ENCODE results near the gene RAD51B.

RAD51B gene

GRCh38 chr14:68651075-68651474 lies 831.5 kb downstream of the RAD51B start:
- no peaks in the 10 kb centered on the region for H3K36me3 ChIP-seq (ENCODE audit: control insufficient read depth in 2 of 2, insufficient read depth in 1 of 2, low read length in 2 of 2)
- TF ChIP-seq ZNF335 (tag by site-specific recombination; conservative IDR thresholded peaks at IDR 0.05) (0 out of 2 replicates have a peak, but pooled peaks have one; percentile 42), OSR2 (tag by site-specific recombination; IDR thresholded peaks at IDR 0.05) (no peak)
- no peak overlapping the region for H3K27ac ChIP-seq (ENCODE audit: extremely low read depth, low read depth, low read length)
- H3K9me3 ChIP-seq (ENCODE audit: control insufficient read depth, insufficient read depth, low read depth, low read length), result no peaks in the 10 kb centered on the region
- ChIA-PET CTCF (no interaction called here), POLR2A (interaction anchor here (1.5 kb wide), 1 partner anchor 142 kb away, joined by 4 read pairs; the partner anchor contains the start of gene ZFP36L1)
- H3K4me3 ChIP-seq (ENCODE audit: low read depth, low read length), result no peak overlapping the region
- H3K4me1 ChIP-seq (ENCODE audit: control insufficient read depth, insufficient read depth, low read length), result no peaks in the 10 kb centered on the region

GRCh38 chr14:68651652-68652432 lies 832.3 kb downstream of the RAD51B start:
- Histone ChIP-seq H3K4me1 (ENCODE audit: control insufficient read depth, insufficient read depth, low read length) (no peaks in the 10 kb centered on the region), H3K4me3 (ENCODE audit: low read depth, low read length) (no peak overlapping the region), H3K36me3 (ENCODE audit: control insufficient read depth in 2 of 2, insufficient read depth in 1 of 2, low read length in 2 of 2) (no peaks in the 10 kb centered on the region), H3K9me3 (ENCODE audit: control insufficient read depth, insufficient read depth, low read depth, low read length) (no peaks in the 10 kb centered on the region), H3K27ac (ENCODE audit: extremely low read depth, low read depth, low read length) (no peak overlapping the region)
- ChIA-PET CTCF (no interaction called here), POLR2A (interaction anchor here (1.5 kb wide), 1 partner anchor 141 kb away, joined by 4 read pairs; the partner anchor contains the start of gene ZFP36L1)
- TF ChIP-seq KLF10 (tag by site-specific recombination; IDR thresholded peaks at IDR 0.05) (no peak), ZNF214 (tag by site-specific recombination; IDR thresholded peaks at IDR 0.05; ENCODE audit: borderline replicate concordance) (no peak), IKZF3 (tag by site-specific recombination; IDR thresholded peaks at IDR 0.05) (no peak), ZNF510 (tag by site-specific recombination; IDR thresholded peaks at IDR 0.05; ENCODE audit: insufficient replicate concordance) (no peak), ZBTB26 (tag by site-specific recombination; optimal IDR thresholded peaks at IDR 0.05) (no peak), ZIC2 (tag by site-specific recombination; IDR thresholded peaks at IDR 0.05) (no peak), ZBTB21 (tag by site-specific recombination; IDR thresholded peaks at IDR 0.05) (no peak), ZNF707 (tag by site-specific recombination; IDR thresholded peaks at IDR 0.05) (no peak), ZXDB (tag by site-specific recombination; IDR thresholded peaks at IDR 0.05) (no peak), ZNF843 (tag by site-specific recombination; IDR thresholded peaks at IDR 0.05) (no peak), ZNF148 (tag by site-specific recombination; IDR thresholded peaks at IDR 0.05; ENCODE audit: borderline replicate concordance) (no peak)

GRCh38 chr14:68652433-68652690 lies 832.8 kb downstream of the RAD51B start:
- Histone ChIP-seq H3K9me3 (ENCODE audit: control insufficient read depth, insufficient read depth, low read depth, low read length) (no peaks in the 10 kb centered on the region), H3K4me1 (ENCODE audit: control insufficient read depth, insufficient read depth, low read length) (no peaks in the 10 kb centered on the region), H3K36me3 (ENCODE audit: control insufficient read depth in 2 of 2, insufficient read depth in 1 of 2, low read length in 2 of 2) (no peaks in the 10 kb centered on the region), H3K4me3 (ENCODE audit: low read depth, low read length) (no peak overlapping the region), H3K27ac (ENCODE audit: extremely low read depth, low read depth, low read length) (no peak overlapping the region)
- CTCF ChIA-PET, result no interaction called here
- POLR2A ChIA-PET, result no interaction called here
- TF ChIP-seq AEBP2 (tag by site-specific recombination; IDR thresholded peaks at IDR 0.05; ENCODE audit: borderline replicate concordance) (no peak), ZNF514 (tag by site-specific recombination; IDR thresholded peaks at IDR 0.05) (no peak), ZNF280D (tag by site-specific recombination; IDR thresholded peaks at IDR 0.05) (no peak), ZNF341 (tag by site-specific recombination; IDR thresholded peaks at IDR 0.05; ENCODE audit: low read depth) (no peak), ZNF138 (tag by site-specific recombination; IDR thresholded peaks at IDR 0.05; ENCODE audit: borderline replicate concordance) (no peak), ZSCAN16 (tag by site-specific recombination; IDR thresholded peaks at IDR 0.05) (no peak), ZNF221 (tag by site-specific recombination; IDR thresholded peaks at IDR 0.05; ENCODE audit: borderline replicate concordance) (no peak), ZNF169 (tag by site-specific recombination; IDR thresholded peaks at IDR 0.05) (no peak), ZBTB8A (tag by site-specific recombination; IDR thresholded peaks at IDR 0.05) (no peak), KLF16 (tag by site-specific recombination; IDR thresholded peaks at IDR 0.05) (no peak), ZNF23 (tag by site-specific recombination; IDR thresholded peaks at IDR 0.05; ENCODE audit: borderline replicate concordance) (no peak)

All from HEK293 (cell line).